ENCODE results near the gene SYCE3. TPM values are rescaled to one million over a fixed set of nuclear protein-coding genes. Genes with fewer than 3 reads are reported as not detected.

The SYCE3 gene
- total and polyA plus RNA-seq, 9 of the 15 experiments (the other 6 are each of a cell fraction or from before 2014, with no cell fraction given), result 0.56 TPM; not detected in 8

DNA sequence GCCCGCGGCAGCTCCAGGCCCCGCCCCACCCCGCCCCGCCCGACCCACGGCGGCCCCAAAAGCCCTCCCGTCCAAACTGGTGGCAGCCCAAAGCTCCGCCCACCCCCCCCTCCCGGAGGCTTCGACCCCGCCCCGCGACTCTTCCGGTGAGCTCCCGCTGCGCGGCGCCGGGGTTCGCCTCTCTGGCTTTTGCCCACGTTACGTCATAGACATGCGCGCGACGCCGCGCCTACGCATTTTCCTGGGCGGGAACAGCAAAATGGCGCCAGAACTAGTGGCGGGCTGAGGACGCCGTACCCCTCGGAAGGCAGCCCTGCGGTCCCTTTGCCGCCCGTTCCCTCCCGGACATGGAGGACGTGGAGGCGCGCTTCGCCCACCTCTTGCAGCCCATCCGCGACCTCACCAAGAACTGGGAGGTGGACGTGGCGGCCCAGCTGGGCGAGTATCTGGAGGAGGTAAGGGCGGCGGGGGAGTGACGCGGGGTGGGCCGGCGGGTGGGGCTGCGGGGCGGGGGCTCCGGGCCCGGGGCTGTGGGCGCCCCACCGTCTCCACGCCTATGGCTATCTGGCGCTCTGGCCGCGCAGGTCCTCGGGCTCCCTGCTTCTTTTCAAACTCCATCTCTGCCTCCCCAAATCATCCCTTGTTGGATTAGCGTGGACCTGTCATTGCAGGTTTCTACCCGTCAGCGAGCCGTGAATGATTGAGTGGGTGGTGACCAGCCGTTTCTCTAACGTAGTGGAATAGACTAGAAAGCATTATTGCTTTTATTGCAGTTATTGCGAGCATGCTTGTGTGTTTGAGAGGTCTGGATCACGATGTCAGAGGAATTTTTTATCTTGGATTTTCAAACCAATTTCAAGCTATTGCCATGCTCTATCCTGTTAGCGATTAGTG is 54.5 kb downstream of the SYCE3 start, which contains the start of gene NCAPH2 (continued):
- TF ChIP-seq, protein P1, sequence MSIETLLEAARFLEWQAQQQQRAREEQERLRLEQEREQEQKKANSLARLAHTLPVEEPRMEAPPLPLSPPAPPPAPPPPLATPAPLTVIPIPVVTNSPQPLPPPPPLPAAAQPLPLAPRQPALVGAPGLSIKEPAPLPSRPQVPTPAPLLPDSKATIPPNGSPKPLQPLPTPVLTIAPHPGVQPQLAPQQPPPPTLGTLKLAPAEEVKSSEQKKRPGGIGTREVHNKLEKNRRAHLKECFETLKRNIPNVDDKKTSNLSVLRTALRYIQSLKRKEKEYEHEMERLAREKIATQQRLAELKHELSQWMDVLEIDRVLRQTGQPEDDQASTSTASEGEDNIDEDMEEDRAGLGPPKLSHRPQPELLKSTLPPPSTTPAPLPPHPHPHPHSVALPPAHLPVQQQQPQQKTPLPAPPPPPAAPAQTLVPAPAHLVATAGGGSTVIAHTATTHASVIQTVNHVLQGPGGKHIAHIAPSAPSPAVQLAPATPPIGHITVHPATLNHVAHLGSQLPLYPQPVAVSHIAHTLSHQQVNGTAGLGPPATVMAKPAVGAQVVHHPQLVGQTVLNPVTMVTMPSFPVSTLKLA (conservative IDR thresholded peaks at IDR 0.05), result peak; percentile 71 to 83
- TF ChIP-seq ZNF778 (CRISPR knock-in tag; IDR thresholded peaks at IDR 0.05) (no peak), TARDBP (IDR thresholded peaks at IDR 0.05) (no peak), ZNF143 (CRISPR knock-in tag; IDR thresholded peaks at IDR 0.05) (no peak), ZNF592 (IDR thresholded peaks at IDR 0.05) (no peak), PHTF2 (CRISPR knock-in tag; IDR thresholded peaks at IDR 0.05) (no peak), ZNF586 (CRISPR knock-in tag; conservative IDR thresholded peaks at IDR 0.05) (no peak), CBFB (CRISPR knock-in tag; IDR thresholded peaks at IDR 0.05) (no peak), ZNF175 (CRISPR knock-in tag; IDR thresholded peaks at IDR 0.05; ENCODE audit: low read depth) (no peak), CTBP1 (IDR thresholded peaks at IDR 0.05; ENCODE audit: borderline replicate concordance) (peak; percentile 36; the same call in 1 of the 2 replicates), AFF4 (CRISPR knock-in tag; IDR thresholded peaks at IDR 0.05) (no peak)
- TF ChIP-seq, protein P2, sequence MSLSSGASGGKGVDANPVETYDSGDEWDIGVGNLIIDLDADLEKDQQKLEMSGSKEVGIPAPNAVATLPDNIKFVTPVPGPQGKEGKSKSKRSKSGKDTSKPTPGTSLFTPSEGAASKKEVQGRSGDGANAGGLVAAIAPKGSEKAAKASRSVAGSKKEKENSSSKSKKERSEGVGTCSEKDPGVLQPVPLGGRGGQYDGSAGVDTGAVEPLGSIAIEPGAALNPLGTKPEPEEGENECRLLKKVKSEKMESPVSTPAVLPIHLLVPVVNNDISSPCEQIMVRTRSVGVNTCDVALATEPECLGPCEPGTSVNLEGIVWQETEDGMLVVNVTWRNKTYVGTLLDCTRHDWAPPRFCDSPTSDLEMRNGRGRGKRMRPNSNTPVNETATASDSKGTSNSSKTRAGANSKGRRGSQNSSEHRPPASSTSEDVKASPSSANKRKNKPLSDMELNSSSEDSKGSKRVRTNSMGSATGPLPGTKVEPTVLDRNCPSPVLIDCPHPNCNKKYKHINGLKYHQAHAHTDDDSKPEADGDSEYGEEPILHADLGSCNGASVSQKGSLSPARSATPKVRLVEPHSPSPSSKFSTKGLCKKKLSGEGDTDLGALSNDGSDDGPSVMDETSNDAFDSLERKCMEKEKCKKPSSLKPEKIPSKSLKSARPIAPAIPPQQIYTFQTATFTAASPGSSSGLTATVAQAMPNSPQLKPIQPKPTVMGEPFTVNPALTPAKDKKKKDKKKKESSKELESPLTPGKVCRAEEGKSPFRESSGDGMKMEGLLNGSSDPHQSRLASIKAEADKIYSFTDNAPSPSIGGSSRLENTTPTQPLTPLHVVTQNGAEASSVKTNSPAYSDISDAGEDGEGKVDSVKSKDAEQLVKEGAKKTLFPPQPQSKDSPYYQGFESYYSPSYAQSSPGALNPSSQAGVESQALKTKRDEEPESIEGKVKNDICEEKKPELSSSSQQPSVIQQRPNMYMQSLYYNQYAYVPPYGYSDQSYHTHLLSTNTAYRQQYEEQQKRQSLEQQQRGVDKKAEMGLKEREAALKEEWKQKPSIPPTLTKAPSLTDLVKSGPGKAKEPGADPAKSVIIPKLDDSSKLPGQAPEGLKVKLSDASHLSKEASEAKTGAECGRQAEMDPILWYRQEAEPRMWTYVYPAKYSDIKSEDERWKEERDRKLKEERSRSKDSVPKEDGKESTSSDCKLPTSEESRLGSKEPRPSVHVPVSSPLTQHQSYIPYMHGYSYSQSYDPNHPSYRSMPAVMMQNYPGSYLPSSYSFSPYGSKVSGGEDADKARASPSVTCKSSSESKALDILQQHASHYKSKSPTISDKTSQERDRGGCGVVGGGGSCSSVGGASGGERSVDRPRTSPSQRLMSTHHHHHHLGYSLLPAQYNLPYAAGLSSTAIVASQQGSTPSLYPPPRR (CRISPR knock-in tag; IDR thresholded peaks at IDR 0.05; ENCODE audit: borderline replicate concordance), result no peak

All from K562 (cell line).